Measurements from ENCODE around the gene B3GNT5. TPM values are rescaled to one million over a fixed set of nuclear protein-coding genes. Genes with fewer than 3 reads are reported as not detected.

The B3GNT5 gene
- total and polyA plus RNA-seq, 2 of the 8 experiments (the other 6 are each of a cell fraction or from before 2014, with no cell fraction given), result 2.4 to 9.7 TPM

GRCh38 chr3:183285318-183285717 is 32.3 kb downstream of the B3GNT5 start (continued):
- TF ChIP-seq CHD7 (IDR thresholded peaks at IDR 0.05; ENCODE audit: insufficient replicate concordance, low read length) (no peak), CHD1 (IDR thresholded peaks at IDR 0.05; ENCODE audit: low read depth, low read length) (no peak), EZH2 (IDR thresholded peaks at IDR 0.05; ENCODE audit: low read depth, low read length, severe bottlenecking) (no peak), EP300 (IDR thresholded peaks at IDR 0.05; ENCODE audit: borderline replicate concordance in 1 of 2, low read depth in 2 of 2, low read length in 2 of 2) (no peak), SIRT6 (IDR thresholded peaks at IDR 0.05; ENCODE audit: low read length) (no peak), CBX8 (IDR thresholded peaks at IDR 0.05; ENCODE audit: borderline replicate concordance, low read depth, low read length) (no peak), RXRA (IDR thresholded peaks at IDR 0.05; ENCODE audit: insufficient read depth, low read depth, low read length) (no peak), GTF2F1 (IDR thresholded peaks at IDR 0.05; ENCODE audit: borderline replicate concordance, low read depth, low read length) (no peak), RFX5 (IDR thresholded peaks at IDR 0.05; ENCODE audit: borderline replicate concordance, low read depth, low read length) (no peak)
- TF ChIP-seq, protein P1, sequence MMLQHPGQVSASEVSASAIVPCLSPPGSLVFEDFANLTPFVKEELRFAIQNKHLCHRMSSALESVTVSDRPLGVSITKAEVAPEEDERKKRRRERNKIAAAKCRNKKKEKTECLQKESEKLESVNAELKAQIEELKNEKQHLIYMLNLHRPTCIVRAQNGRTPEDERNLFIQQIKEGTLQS (IDR thresholded peaks at IDR 0.05; ENCODE audit: insufficient read depth, low read depth, low read length), result no peak

Measured in H1 (cell line).